ENCODE measurements around the gene MYADM.
"Not testable (repeated sequence)": the region's sequence is repeated elsewhere in the genome, so short reads cannot be mapped to it uniquely, and the experiment has no call there.

MYADM gene, protein sequence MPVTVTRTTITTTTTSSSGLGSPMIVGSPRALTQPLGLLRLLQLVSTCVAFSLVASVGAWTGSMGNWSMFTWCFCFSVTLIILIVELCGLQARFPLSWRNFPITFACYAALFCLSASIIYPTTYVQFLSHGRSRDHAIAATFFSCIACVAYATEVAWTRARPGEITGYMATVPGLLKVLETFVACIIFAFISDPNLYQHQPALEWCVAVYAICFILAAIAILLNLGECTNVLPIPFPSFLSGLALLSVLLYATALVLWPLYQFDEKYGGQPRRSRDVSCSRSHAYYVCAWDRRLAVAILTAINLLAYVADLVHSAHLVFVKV

DNA sequence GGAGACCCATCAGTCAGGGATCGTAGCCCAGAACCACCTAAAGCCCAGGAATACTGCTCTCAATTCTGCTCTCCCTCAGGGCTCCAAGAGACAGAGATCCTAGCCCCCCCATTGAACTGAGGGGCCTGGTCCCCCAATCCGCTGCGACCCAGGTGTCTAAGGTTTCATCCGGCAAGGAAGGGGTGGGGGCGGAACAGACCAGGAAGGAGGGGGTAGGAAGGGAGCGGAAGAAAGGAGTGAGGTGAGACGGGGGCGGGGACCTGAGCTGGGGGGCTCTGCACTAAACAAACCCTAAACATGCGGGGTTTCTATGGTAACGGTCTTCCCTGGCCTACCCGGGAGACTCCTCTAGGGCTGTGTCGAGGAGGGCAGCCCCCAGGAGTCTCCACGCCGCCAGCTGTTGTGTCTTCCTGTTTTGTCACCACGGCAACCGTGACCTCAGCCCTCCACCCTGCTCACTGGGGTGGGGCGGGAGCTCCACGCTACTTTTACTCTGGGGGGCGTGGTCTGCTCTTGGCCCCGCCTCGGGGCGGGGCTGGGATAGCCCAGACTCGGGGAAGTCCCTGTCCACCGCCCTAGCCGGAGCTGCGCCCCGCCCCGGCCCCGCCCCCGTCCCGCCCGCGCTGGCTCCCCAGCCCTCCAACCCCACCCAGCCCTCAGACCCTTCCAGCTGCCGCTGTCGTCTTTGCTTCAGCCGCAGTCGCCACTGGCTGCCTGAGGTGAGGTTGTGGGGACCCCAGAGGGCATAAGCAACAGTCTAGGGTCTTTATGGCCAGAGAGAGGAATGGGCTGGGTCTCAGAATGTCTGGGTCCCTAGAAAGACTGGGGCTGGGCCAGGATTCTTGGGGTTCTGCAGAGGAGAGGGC lies at the start of gene MYADM:
MYADM (plus strand) TSS at position 659 of the 866 bp plus-strand sequence. CDS start 5,647 bp downstream, outside the sequence.
- DNase-seq, result peak; percentile 99
- Mint-ChIP-seq H3K4me1 (ENCODE audit: low read depth) (peaks cover 40% of the 10 kb centered on the region), H3K27me3 (no peaks in the 10 kb centered on the region), H3K27ac (peak within 1 kb of the TSS; percentile 93), H3K9me3 (no peaks in the 10 kb centered on the region), H3K36me3 (ENCODE audit: low read depth) (peaks cover 18% of the 10 kb centered on the region), H3K4me3 (peak within 1 kb of the TSS; percentile 89)

DNA sequence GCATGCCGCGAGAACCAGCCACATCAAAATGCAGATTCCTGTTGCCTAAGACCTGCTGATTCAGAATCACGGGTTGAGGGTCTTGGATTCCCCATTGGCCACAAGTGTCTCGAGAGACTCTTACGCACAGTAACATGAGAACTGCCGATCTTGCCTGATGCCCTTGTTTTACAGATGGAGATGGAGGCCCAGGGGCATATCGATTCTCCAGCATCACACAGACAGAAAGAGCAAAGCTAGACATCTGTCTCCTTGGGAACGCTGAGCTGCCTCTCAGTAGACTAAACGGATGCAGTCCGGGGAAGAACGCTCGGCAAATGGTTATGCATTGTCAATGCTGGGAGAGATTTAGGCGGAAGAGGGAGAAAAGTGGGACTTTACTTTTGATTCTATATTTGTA lies 48.9 kb upstream of the MYADM start:
- Mint-ChIP-seq H3K27me3 (peaks cover 6% of the 10 kb centered on the region), H3K27ac (no peak overlapping the region), H3K9me3 (no peaks in the 10 kb centered on the region), H3K4me3 (no peak overlapping the region), H3K4me1 (ENCODE audit: low read depth) (no peaks in the 10 kb centered on the region), H3K36me3 (ENCODE audit: low read depth) (no peaks in the 10 kb centered on the region)
- no peak for DNase-seq

DNA sequence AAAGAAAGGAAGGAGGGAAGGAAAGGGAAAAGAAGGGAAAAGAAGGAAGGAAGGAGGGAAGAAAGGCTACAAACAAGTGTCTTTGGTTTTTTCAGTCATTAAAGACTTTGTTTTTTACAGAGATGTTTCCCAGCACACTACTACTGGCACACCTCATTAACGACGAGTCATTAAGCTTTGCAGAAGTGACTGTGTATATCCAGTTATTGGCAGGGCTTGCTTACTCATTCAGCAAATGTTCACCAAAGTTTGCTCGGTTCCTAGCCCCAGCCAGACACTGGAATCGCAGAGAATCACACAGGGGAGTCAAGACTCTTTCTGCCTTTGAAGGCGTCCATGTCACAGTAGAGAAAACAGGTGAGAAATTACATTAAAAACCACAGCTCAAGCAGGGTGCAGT lies 47.8 kb upstream of the MYADM start:
- H3K27me3 Mint-ChIP-seq, result peaks cover 16% of the 10 kb centered on the region

DNA sequence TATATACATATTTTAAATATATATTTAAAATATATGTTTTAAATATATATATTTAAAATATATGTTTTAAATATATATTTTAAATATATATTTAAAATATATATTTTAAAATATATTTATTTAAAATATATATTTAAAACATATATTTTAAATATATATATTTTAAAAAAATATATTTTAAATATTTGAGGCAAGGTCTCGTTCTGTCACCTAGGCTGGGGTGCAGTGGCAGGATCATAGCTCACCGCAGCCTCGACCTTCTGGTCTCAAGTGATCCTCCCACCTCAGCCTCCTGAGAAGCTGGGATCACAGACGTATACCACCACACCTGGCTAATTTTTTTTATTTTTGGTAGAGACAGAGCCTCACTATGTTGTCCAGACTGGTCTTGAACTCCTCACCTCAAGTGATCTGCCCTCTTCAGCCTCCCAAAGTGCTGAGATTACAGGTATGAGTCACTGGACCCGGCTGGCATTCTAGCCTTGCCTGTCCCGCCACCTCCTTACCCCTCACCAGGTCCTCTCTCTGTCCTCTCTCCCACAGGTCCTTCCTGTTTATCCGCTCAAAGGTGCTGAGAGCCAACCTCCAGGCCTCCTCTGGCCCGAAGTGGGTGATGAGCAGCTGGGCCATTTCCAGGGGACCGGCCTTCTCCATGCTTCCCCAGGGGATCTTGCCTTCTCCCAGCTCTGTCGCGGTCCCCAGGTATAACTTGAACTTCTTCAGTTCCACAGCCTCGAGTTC lies 44.1 kb upstream of the MYADM start:
- Mint-ChIP-seq H3K4me1 (ENCODE audit: low read depth) (peaks cover under 1% of the 10 kb centered on the region), H3K4me3 (no peak overlapping the region), H3K27me3 (peaks cover 31% of the 10 kb centered on the region), H3K36me3 (ENCODE audit: low read depth) (no peaks in the 10 kb centered on the region), H3K9me3 (no peaks in the 10 kb centered on the region), H3K27ac (no peak overlapping the region)
- no peak for DNase-seq

More for the DNA sequence above, 47.8 kb upstream of the MYADM start:
- H3K27ac Mint-ChIP-seq, result no peak overlapping the region
- H3K4me3 Mint-ChIP-seq, result no peak overlapping the region
- no peaks in the 10 kb centered on the region for H3K9me3 Mint-ChIP-seq
- H3K4me1 Mint-ChIP-seq (ENCODE audit: low read depth), result no peaks in the 10 kb centered on the region
- DNase-seq, result no peak
- no peaks in the 10 kb centered on the region for H3K36me3 Mint-ChIP-seq (ENCODE audit: low read depth)

DNA sequence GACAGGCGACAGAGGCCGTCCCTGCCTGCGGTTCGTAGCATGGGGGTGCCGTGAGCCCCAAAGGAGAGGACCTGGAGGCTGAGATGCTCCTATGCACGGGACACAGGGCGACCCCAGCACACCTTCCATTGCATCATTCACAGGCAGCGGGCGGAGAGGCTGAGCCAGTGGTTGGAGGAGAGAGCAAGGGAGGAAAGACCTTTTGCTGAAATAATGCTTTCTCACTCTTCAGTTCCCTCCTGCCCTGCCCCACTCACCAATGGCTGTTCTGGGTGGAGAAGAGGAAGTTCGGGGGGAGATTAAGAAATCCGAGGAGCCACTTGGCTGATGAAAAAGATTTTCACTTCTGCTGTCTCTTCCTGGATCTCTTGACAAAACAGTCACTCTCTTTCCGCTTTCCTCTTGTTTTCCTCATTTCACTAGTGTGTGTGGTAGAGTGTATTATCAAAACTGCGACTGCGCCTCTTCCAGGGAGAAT lies 43.5 kb upstream of the MYADM start, which contains the start of gene NLRP12:
NLRP12 (minus strand) TSS at position 181 of the 478 bp plus-strand sequence; CDS start at position 41, 140 bp downstream.
- Mint-ChIP-seq H3K27ac (no peak within 1 kb of the TSS), H3K36me3 (ENCODE audit: low read depth) (no peaks in the 10 kb centered on the region), H3K4me3 (no peak within 1 kb of the TSS)

DNA sequence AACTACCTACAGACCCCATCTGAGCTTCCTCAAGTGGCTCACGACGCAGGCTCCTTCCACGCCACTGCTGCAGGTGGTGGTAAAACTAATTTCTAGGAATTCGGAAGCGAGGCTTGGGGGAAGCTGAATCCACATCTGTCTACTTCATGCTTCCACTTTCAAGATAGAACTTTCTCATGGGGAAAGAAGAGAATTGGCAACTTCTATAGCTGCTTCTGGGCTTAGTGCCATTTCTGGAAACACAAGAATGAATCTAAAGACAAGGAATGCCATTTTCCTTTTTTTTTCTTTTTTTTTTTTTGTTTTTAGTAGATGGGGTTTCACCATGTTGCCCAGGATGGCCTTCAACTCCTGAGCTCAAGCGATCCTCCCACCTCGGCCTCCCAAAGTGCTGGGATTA lies 40.8 kb upstream of the MYADM start:
- H3K4me1 Mint-ChIP-seq (ENCODE audit: low read depth), result peaks cover 4% of the 10 kb centered on the region
- H3K4me3 Mint-ChIP-seq, result no peak overlapping the region
- no peak overlapping the region for H3K27ac Mint-ChIP-seq
- H3K36me3 Mint-ChIP-seq (ENCODE audit: low read depth), result no peaks in the 10 kb centered on the region
- DNase-seq, result no peak
- H3K9me3 Mint-ChIP-seq, result no peaks in the 10 kb centered on the region
- H3K27me3 Mint-ChIP-seq, result peaks cover 55% of the 10 kb centered on the region

More for the DNA sequence above, 43.5 kb upstream of the MYADM start, which contains the start of gene NLRP12:
- H3K27me3 Mint-ChIP-seq, result peaks cover 36% of the 10 kb centered on the region
- H3K9me3 Mint-ChIP-seq, result no peaks in the 10 kb centered on the region
- peaks cover 2% of the 10 kb centered on the region for H3K4me1 Mint-ChIP-seq (ENCODE audit: low read depth)
- DNase-seq, result no peak

DNA sequence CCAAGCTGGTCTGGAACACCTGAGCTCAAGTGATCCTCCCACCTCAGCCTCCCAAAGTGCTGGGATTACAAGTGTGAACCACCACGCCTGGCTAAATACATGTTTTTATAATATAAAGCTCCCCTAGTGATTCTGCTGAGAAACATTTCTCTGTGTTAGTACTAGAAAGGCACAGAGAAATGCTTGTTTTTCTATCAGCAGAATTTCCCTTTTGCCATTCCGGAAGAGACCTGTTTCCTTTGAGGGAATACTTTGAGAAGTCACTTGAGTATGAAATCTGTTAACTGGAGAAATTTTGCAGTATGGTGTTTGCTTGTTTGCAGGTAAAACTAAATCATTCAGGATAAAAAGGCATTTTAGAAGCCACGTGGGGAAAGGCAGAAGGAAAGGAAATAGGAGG lies 39.2 kb upstream of the MYADM start:
- DNase-seq, result no peak
- Mint-ChIP-seq H3K9me3 (no peaks in the 10 kb centered on the region), H3K36me3 (ENCODE audit: low read depth) (no peaks in the 10 kb centered on the region), H3K27me3 (peaks cover 67% of the 10 kb centered on the region), H3K4me3 (no peak overlapping the region), H3K27ac (no peak overlapping the region), H3K4me1 (ENCODE audit: low read depth) (peaks cover 4% of the 10 kb centered on the region)

DNA sequence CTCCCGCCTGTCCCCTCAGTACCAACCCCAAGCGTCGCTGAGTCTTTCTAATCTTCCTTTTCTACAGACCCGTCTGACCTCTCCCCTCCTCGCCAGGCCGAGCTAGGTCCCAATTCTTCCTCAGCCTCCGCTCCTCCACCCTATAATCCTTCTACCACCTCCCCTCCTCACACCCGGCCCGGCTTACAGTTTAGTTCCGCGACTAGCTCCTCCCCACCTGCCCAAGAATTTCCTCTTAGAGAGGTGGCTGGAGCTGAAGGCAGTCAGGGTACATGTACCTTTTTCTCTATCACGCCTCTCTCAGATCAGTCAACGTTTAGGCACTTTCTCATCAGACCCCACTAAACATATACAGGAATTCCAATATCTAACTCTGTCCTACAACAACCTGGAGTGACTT lies 34.8 kb upstream of the MYADM start:
- H3K4me1 Mint-ChIP-seq (ENCODE audit: low read depth); H3K4me3 Mint-ChIP-seq; H3K36me3 Mint-ChIP-seq (ENCODE audit: low read depth); DNase-seq; H3K9me3 Mint-ChIP-seq; H3K27ac Mint-ChIP-seq: not testable (repeated sequence)
- H3K27me3 Mint-ChIP-seq, result peaks cover 55% of the 10 kb centered on the region

DNA sequence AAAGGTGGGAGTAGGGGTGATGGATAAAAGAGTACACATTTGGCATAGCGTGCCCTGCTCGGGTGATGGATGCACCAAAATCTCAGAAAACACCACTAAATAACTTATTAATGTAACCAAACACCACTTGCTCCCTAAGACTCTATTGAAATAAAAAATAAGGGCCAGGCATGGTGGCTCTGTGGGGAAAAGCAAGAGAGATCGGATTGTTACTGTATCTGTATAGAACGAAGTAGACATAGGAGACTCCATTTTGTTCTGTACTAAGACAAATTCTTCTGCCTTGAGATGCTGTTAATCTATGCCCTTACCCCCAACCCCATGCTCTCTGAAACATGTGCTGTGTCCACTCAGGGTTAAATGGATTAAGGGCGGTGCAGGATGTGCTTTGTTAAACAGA lies 29.2 kb upstream of the MYADM start:
- H3K9me3 Mint-ChIP-seq; H3K4me3 Mint-ChIP-seq; DNase-seq; H3K27ac Mint-ChIP-seq; H3K4me1 Mint-ChIP-seq (ENCODE audit: low read depth); H3K36me3 Mint-ChIP-seq (ENCODE audit: low read depth): not testable (repeated sequence)
- H3K27me3 Mint-ChIP-seq, result peaks cover 22% of the 10 kb centered on the region

DNA sequence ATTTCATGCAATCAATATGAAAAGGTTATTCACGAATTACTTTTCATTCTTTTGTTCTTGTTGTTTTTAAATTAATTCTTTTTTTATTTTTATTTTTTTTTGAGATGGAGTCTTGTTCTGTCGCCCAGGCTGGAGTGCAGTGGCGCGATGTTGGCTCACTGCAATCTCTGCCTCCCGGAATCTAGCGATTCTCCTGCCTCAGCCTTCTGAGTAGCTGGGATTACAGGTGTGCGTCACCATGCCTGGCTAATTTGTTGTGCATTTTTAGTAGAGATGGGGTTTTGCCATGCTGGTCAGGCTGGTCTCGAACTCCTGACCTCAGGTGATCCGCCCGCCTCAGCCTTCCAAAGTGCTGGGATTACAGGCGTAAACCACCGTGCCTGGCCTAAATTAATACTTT lies 27.4 kb upstream of the MYADM start:
- H3K36me3 Mint-ChIP-seq (ENCODE audit: low read depth); DNase-seq; H3K27ac Mint-ChIP-seq; H3K4me3 Mint-ChIP-seq; H3K4me1 Mint-ChIP-seq (ENCODE audit: low read depth); H3K9me3 Mint-ChIP-seq: not testable (repeated sequence)
- H3K27me3 Mint-ChIP-seq, result peaks cover 12% of the 10 kb centered on the region

DNA sequence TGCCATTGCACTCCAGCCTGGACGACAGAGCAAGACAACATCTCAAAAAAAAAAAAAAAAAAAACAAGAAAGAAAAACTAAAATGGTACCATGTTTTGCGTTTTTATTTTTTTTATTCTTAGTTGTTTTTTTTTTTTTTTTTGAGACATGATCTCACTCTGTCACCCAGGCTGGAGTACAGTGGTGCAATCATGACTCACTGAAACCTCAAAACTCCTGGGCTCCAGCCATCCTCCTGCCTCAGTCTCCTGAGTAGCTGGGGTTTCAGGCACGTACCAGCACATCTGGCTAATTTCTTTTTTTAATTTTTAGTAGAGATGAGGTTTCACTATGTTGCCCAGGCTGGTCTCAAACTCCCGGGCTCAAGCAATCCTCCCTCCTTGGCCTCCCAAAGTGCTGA lies 26.8 kb upstream of the MYADM start:
- not testable (repeated sequence) for H3K4me1 Mint-ChIP-seq (ENCODE audit: low read depth); H3K4me3 Mint-ChIP-seq; H3K9me3 Mint-ChIP-seq; H3K36me3 Mint-ChIP-seq (ENCODE audit: low read depth); DNase-seq; H3K27ac Mint-ChIP-seq
- peaks cover 12% of the 10 kb centered on the region for H3K27me3 Mint-ChIP-seq

DNA sequence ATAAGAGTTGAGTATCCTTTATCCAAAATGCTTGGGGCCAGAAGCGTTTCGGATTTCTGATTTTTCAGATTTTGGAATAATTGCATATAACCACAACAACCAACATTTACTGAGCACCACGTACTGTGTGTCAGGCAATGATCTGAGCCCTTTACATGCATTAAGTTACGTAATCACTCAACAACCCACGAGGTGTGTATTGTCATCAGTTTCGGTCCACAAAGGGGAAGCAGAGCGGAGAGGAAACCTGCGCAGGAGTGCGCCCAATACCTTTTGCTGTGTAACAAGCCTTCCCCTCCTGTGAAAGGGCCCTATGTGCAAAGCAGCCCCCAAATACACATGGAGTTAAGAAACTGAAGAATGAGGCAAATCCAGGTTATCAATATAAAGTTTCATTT lies 22.8 kb upstream of the MYADM start:
- Mint-ChIP-seq H3K4me1 (ENCODE audit: low read depth) (peaks cover 6% of the 10 kb centered on the region), H3K4me3 (no peak overlapping the region), H3K27ac (no peak overlapping the region), H3K36me3 (ENCODE audit: low read depth) (no peaks in the 10 kb centered on the region), H3K9me3 (no peaks in the 10 kb centered on the region), H3K27me3 (peaks cover 22% of the 10 kb centered on the region)
- DNase-seq, result no peak

DNA sequence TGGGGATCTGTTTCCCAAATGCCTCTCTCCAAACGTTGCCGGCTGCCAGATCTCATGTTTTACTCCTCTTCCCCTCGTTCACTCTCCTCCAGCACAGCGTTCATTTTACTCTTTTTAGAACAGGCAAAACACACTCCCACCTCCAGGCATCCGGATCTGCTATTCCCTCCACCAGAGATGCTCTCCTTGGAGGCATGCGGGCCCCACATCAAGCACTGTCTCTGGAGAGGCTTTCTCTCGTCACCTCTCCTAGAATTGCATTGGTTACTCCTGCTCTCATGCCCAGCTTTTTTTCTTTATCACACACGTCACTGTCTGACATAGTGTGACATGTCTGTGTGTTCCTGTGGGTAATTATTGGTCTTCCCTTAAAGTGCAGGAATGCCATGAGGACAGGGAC lies 20.1 kb upstream of the MYADM start:
- Mint-ChIP-seq H3K4me3 (no peak overlapping the region), H3K27ac (no peak overlapping the region), H3K4me1 (ENCODE audit: low read depth) (peaks cover 5% of the 10 kb centered on the region), H3K9me3 (no peaks in the 10 kb centered on the region), H3K27me3 (peaks cover 32% of the 10 kb centered on the region), H3K36me3 (ENCODE audit: low read depth) (no peaks in the 10 kb centered on the region)
- no peak for DNase-seq

DNA sequence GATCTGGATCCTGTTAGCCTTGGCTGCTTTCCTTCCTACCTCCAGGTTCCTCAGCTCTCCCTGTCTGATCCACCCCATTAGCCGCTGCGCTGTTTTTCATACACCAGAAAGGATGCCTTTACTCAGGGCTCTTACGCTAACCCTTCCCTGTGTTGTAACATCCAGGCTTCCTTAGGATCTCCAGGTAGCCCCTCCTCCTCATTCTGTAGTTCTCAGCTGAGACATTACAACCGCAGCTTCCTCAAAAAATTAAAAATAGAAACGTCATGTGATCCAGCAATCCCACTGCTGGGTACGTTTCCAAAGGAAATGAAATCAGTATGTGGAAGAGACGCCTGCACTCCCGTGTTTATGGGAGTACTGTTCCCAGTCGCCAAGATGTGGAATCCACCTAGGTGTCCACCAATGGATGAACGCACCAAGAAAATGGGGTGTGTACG lies 18.4 kb upstream of the MYADM start:
- H3K36me3 Mint-ChIP-seq (ENCODE audit: low read depth), result no peaks in the 10 kb centered on the region
- H3K9me3 Mint-ChIP-seq, result no peaks in the 10 kb centered on the region
- peaks cover 7% of the 10 kb centered on the region for H3K4me1 Mint-ChIP-seq (ENCODE audit: low read depth)
- peaks cover 35% of the 10 kb centered on the region for H3K27me3 Mint-ChIP-seq
- H3K4me3 Mint-ChIP-seq, result no peak overlapping the region
- no peak overlapping the region for H3K27ac Mint-ChIP-seq
- no peak for DNase-seq
